Iris pigment epithelial cell (primary cell): Measurements from ENCODE around the gene LURAP1L.

ENCODE experiments used
- DNase-seq: peaks from one replicate; pipeline ENCODE4 v3.0.0-alpha.2; 2011; ENCODE audit warnings: low read depth

The LURAP1L gene, protein sequence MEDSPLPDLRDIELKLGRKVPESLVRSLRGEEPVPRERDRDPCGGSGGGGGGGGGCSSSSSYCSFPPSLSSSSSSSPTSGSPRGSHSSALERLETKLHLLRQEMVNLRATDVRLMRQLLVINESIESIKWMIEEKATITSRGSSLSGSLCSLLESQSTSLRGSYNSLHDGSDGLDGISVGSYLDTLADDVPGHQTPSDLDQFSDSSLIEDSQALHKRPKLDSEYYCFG

DNA sequence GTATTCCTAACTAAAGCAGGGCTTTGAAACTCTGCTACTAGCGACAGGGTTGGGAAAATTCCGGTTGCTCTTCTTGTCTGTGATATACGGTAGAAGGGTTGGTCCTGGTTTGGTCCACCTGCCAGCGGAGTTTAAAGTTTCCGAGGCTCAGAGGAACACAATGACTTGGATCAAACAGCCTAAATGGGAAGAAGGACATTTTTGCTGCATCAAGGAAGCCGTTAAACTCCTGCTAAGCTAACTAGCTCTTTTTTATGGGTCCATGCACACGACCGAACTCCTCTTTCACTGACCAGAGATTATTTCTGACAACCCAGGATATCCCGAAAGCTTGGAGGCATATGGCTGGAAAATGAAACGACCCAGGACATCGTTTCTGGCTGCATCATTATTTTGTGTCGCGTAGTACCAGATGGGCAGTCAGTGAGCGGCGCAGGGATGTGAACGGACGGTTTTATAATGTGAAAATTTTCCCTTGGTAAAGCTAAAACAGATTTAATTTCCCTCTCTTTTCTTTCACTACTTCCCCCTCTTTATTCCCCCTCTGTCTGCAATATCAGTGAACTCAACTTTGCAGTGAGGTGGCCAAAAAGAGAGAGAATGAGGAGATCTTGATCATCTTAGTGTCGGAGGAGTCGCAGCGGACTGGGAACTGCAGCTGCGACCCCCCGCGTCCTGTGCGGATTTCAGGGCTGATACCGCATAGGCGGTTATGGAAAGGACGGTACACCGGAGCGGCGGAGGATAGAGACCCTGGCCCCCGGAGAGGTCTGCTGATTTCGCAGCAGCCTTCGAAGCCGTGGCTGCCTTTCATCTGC, at the start of gene LURAP1L:
TSS of gene LURAP1L (plus strand) at position 160 of the 818 bp plus-strand sequence. CDS start 696 bp downstream, outside the sequence.
- DNase-seq, result peak; percentile 84

DNA sequence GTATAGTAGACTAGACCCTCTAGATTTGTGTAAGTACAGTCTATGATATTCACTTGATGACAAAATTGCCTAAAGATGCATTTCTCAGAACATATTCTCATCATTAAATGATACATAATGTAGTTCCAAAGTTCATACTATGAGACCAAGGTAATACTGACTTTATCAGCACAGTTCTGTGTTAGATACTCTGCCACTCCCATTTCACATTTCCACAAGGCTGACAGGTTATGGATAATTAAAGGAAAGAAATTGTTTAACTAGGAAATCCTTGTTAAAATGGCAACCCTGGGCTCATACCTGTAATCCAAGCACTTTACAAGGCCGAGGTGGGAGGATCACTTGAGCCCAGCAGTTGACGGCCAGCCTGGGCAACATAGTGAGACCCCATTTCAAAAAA, 48.0 kb upstream of the LURAP1L start:
- no peak for DNase-seq

DNA sequence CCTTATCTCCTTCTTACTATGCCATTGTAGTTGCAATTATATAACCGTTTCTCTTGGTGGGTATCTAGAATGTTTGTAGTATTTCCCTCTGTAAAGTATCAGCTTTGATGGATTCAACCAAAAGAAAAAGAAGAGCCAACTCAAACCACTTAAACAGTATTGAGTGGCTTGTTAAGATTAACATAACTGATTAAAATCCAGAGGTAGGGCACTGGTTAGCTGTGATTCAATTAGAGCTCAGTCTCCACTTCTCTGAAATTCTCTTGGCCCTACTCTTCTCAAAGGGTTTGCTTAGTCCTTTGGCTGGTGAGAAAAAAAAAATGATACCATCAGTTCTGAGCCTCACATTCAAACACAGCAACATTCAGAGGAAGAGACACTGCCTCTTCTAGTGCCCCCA, 44.6 kb upstream of the LURAP1L start:
- DNase-seq, result no peak

DNA sequence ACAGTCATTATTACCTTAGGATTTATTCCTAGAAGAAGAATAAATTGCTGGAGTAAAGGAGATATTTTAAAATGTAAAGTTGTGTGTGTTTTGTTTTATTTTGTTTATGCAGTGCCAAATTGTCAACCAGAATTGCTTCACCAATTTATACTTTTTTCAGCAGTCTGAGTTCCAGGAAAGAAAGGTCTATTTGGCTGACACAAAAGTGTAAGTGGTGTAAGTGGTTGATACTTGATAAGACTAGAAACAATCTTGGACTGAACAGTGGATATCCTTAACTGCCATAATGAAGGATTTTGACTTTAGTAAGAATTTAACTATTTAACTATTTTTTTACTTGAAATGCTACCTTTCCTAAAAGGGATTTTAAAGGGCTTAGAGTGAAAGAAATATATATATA, 43.9 kb upstream of the LURAP1L start:
- no peak for DNase-seq

DNA sequence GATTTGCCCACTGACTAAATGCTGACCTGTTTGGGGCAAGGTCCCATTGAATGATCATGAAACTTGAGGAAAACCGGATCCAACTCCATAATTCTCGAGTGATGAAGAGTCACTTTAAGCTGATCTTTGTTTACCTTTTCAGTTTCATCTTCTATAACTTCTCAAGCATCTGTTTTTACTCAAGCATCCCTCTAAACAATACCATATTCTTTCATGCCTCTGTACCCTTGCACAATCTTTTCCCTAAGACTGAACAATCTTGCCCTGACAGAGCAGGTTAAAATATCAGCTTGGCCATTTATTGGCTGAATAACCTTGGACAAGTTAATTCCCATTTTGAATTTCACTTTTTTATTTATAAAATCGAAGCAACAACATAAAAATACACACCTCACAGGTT, 41.8 kb upstream of the LURAP1L start:
- DNase-seq, result no peak

DNA sequence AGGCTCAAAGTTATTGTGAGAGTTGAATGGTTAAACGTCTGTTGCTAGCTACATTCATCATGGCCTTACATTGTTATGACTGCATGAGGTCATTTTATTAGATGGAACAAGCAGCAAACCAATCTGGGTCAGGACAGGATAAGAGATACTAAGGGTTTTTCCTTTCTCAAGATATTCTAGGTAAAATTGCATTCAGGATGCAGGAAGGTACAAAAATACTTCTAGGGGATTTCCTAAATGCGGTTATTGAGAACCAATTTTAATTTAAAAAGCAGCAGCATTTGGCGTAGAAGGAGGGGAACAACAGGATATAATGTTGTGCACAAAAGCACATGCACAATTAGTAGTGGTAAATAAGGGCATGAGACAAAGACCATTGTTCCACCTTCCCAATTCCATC, 39.2 kb upstream of the LURAP1L start:
- DNase-seq, result no peak

DNA sequence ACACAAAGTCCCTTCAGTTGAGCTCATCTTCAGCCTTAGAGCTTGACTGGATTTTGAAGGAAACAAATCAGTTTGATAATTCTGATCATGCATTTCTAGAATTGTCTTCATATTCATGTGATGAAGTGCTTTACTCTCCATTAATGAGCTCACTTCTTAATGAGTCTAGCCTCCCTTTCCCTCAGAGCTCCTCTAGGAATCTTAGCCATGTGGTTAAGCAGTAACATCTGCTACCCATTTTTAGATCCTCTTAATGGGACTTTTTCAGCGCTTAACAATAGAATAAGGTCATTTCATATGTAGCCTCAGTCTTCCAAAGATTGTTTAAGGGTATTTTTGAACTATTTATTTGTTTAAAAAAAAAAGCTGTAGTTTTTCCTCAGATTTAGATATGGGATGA, 36.9 kb upstream of the LURAP1L start:
- DNase-seq, result no peak

DNA sequence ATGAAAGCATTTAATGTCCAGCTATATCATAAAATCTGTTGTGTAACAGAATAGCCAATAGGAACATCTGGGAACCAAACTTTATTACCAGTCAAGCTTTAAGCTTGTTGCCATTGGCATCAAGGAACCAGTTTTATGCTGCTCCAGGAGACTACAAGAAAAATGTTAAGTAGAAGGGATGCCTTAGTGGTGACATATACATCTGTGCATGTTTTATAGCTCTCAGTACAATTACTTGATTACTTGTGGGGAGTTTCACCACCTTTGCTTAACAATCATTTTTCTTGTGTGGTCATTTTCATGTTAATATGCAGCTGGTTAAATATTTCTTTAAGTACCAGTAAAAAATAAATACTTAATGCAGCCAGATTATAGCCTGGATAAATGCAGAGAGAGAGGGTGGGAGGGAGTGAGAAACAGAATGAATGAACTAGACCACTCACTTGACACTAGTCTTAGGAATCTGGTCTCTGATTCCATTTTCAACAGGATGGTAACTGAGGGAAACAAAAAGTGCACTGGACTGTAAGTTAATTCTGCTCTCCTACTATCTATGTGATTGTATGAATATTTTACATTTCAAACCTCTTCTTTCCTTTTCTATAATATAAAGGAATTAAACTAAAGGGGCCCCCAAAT, 35.7 kb upstream of the LURAP1L start:
- DNase-seq, result no peak

DNA sequence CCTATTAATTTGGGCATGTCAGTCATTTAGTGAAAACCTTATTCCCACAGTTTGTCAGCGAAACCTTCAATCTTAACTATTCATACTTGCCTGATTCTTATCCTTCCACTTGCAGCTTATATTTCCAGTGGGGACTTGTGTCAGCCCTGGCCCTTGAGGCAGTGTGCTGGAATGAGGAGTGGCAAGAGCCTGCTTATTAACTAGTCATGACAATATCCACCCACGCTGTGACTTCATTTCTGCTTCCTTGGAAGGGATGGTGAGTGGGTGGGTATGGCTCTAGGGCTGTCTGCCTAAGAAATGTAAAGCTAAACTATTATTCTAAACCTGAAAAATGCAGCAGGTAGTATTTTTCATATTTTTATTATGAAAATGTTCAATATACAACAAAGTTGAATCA, 34.0 kb upstream of the LURAP1L start:
- peak; percentile 22 for DNase-seq

DNA sequence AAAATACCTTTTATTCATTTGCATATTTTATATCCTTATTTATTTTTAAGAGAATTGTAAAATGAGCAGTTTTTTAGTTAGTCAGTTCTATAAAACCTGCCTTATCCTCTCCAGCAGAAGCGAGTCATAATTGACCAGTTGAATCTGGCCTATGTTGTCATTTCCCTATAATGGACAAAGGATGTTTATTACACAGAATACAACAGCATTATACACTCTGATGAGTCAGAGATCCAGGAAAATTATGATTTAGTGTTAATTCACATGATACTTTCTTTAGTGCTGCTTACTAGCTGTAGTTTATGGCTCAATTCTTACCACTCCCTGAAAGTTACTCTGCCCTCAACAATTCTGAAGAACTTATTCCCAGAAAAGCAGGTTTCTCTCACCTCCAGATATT, 26.8 kb upstream of the LURAP1L start:
- DNase-seq, result peak; percentile 68

DNA sequence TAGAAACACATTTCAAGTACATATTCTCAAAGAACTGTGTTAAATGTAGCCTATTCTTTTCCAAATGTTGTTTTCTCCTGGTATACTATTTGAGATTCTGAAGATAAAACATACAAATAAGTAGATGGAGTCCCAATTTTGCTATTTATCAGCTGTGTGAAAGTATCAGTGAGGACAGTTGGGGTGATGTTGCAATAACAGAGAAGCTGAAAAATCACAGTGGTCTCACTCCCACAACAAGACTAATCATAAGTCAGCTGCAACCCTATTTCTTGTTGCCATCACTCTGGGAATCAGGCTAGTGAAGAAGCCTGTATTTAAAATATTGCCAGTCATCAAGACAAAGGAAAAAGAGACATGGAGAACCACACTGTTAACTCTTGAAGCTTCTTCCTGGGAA, 25.9 kb upstream of the LURAP1L start:
- DNase-seq, result no peak

DNA sequence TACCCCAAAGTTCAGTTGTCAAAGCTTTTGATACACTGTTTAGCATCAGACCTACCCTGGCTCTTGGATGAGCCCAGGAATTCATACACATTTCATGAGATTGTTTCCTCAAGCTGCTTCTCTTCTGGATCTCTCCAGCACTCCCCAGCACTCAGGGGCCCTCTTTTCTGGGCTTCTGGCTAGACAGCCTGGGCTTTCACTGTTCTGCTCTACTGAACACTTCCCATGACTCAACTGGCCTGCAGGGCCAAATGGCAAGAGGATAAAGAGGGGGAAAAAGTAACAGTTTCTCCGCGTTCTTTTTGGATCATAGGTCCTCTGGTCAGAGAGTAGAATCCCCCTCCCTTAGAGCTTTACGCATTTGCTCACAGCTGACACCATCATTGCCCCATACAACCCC, 20.9 kb upstream of the LURAP1L start:
- no peak for DNase-seq

DNA sequence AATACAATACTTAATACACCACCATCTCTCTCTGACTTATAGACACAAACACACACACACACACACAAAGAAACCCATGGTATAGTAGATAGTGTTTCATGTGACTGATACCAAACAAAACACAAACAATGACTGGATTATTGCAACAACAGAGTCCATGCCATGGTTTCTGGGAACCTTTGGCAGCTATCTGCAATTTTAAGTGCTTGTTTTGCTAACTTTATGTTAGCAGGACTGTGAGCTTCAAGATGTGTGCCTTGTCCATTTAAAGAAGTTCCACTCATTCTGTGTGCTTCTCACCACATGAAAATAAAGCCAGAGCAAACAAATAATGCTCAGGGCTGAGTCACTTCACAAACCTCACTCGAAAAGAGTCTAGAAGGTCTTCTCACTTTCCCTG, 15.1 kb upstream of the LURAP1L start:
- peak; percentile 63 for DNase-seq

DNA sequence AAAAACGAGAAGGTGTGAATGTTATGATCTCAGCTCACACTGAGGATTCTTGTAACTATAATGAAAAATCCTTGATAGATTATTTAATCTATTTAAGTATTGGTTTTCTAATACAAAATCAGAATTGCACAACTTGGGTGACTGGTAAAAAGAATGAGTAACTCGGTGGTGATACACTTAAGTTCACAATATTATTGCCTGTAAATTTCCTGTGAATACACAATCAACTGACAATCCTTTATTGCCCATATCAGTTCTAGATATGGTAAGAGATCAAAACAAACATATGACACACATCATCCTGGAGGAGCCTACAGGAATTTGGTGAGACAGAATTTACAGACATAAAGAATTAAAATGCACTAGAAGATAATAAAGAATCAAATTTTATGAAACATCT, 14.1 kb upstream of the LURAP1L start:
- DNase-seq, result peak; percentile 40

DNA sequence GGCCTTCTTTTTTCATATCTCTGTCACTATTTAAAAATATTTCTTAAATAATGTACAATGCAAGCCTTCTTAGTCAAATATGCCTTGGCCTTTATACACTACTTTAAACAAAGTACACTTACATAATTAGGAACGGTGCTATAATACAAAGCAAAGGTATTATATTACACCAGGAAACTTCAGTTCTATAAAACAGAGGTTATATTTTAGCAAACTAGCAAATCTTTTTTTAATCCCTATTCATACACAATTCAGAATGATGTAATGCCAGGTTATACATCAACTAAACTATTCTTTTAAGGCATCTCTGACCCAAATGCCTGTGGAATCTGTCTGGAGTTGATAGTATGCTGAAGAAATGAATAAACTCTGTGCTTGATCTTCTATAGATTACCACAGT, 10.7 kb upstream of the LURAP1L start:
- DNase-seq, result no peak

DNA sequence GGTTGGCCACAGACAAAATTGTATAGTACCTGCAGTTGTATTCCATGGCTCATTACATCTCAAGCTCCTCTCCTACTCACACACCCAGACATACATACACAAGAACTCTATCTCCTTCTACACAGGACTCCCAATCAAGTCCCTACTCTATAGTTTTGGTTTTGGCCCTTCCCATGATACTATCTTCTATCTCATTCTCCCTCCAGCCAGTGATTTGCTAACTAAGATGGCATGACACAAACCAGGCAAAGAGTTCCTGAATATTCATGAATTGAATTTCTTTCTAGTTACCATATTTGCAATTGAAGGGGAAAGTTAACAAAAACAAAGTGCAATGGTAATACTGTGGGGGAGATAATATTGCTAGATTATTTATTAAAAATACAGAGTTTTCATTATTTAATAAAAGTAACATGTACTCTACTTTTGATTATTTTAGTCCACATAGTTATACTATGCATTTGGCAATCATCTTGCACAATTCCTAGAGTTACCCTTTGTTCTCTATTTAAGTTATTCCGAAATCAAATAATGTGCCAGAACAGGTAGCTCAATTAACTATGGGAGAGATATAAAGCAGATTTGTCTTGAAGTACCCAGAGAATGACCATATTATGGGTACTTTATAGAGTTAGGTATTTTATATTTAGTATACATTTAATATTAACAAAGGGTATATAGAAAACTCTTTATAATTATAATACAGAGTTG, 9.6 kb upstream of the LURAP1L start:
- DNase-seq, result no peak

DNA sequence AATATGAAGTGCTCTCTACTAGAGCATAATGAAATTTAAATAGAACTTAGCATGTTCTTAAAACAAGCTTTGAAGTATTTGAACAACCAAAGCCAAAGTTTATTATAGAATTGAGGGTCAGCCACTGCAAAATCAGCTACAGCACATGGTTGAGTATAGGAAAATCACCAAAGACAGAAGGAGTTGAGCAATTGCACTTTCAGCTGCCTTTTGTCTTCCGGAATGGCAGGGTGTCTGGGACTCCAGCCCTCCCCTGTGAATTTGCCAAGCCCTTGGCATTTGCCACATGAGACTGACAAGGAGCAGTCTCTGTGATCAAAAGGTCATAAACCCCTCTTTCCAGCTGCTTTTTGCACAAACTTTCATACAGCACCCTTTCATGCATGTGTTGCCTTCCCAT, 8.5 kb upstream of the LURAP1L start:
- DNase-seq, result no peak

DNA sequence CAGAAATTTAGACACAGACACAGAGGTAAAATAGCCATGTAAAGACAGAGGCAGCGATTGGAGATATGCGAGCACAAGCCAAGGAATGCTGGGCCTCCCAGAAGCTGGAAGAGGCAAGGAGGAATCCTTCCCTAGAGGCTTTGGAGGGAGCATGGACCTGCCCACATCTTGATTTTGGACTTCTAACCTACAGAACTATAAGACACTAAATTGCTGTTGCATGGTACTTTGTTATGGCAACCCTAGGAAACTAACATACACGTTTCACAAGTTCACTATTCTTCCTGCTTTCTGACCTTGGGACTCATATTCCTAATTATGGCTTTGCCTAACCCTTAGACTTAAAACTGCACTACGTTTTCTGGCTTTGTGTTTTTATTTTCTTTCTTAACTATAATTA, 4.6 kb upstream of the LURAP1L start:
- DNase-seq, result no peak

DNA sequence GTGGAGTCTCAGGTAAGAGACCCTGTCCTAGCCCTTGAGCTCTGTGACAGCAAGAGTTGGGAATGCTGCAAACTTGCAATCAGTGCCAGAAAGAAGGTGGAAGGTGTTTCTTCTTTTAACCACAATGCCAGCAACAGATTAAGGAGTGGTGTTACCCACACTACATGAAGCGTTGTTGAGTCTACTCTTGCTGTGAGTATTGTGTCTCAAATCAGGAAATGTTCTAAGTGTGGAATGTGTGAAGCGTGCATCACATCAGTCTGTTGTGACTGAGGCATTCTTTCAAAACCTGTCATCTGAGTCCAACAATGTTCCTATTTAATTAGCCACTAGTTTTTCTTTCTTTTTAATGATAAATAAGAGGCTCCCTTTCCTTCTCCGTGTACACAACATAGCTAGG, 2.9 kb upstream of the LURAP1L start:
- peak; percentile 82 for DNase-seq

DNA sequence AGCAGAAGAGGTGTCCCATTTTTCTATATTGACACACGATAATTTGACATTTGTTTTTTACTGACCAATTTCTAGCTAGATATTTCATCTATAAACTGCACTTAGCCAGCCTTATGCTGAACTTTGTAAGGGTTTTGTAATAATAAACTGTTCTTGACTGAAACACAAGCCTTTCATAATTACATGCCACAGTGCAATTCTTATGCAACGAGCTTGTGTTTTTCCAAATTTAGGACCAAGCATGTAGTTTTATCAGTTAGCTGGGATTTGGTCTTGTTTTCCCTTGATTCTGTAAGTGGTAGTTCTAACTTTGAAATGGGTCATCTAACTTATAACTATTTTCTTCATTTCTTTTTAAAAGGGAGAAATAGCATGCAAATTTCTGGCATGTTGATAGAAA, 1.3 kb upstream of the LURAP1L start:
- peak; percentile 54 for DNase-seq

DNA sequence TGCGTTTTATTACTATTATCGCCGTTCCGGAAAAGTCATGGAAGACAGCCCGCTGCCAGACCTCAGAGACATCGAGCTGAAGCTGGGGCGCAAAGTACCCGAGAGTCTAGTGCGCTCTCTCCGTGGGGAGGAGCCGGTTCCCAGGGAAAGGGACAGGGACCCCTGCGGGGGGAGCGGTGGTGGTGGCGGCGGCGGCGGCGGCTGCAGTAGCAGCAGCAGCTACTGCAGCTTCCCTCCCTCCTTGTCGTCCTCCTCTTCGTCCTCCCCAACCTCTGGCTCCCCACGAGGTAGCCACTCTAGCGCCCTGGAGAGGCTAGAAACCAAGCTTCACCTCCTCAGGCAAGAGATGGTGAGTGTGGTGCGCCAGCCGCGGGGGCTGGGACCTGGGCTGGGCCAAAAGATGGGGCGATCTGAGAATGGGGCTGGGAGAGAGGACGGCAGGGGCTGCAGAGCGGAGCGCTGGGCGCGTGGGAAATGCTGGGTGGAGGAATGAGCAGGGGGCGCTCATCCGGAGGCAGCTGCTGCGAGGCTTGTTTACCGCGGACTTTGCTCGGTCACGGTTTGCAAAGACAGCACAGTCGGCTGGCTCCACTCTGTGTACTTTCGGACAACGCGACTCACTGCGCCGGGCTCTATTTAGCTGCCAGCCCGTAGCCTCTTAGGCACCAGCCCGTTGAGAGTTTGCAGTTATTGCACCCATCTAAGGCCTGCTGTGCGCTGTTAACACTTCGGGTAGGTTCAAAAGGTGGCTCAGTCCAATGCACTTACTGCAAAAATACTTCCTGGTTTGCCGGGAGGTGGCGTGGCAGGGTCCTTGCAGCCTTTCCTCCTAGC, 1.1 kb downstream of the LURAP1L start:
- DNase-seq, result peak; percentile 95
